Adrenal gland (tissue), 12 donors: ENCODE results near the gene HSDL1. TPM values are rescaled to one million over a fixed set of nuclear protein-coding genes. Genes with fewer than 3 reads are reported as not detected.
"Not testable (repeated sequence)": the region's sequence is repeated elsewhere in the genome, so short reads cannot be mapped to it uniquely, and the experiment has no call there.

Experiments used
- DNase-seq, 7 donors: peaks; one replicate each; pipeline ENCODE4 v3.0.0-alpha.2; 2019 to 2020
- H3K27ac ChIP-seq, 5 donors: fragments of 200-600 bp; sonication (generic) in 4 of 5; 1 replicate in 3 of 5; 2 replicates in 2 of 5; pipeline versions ENCODE4 v1.5.1 to v1.8.0; 2016 to 2020; ENCODE audit warnings: mild to moderate bottlenecking in 1 of 5
- H3K27me3 ChIP-seq: fragments of 200-600 bp; 2 replicates; pipeline ENCODE4 v1.8.0; 2021
- H3K36me3 ChIP-seq, 2 donors: fragments of 200-600 bp; replicated peaks in 1 of 2; 1 replicate in 1 of 2; 2 replicates in 1 of 2; pipeline versions ENCODE4 v1.5.1 to v1.8.0; 2018 to 2022
- H3K4me1 ChIP-seq, 2 donors: fragments of 200-600 bp; replicated peaks in 1 of 2; 1 replicate in 1 of 2; 2 replicates in 1 of 2; pipeline versions ENCODE4 v1.5.1 to v1.8.0; 2018 to 2021
- H3K4me3 ChIP-seq, 4 donors: fragments of 200-600 bp; sonication (generic) in 3 of 4; one replicate each; pipeline ENCODE4 v1.5.1; 2016 to 2018
- H3K9me3 ChIP-seq, 3 donors: fragments of 200-600 bp; sonication (generic) in 1 of 3; replicated peaks in 1 of 3; 1 replicate in 2 of 3; 2 replicates in 1 of 3; pipeline versions ENCODE4 v1.5.1 to v1.8.0; 2016 to 2021
- CTCF ChIP-seq, 6 experiments: fragments of 450-650 bp in 4 of 6; fragments of 200-600 bp in 2 of 6; sonication (generic) in 1 of 6; IDR thresholded peaks; 1 replicate in 5 of 6; 2 replicates in 1 of 6; pipeline versions ENCODE4 v1.5.1 to v1.8.0; 2016 to 2021; ENCODE audit warnings: antibody characterized with exemption in 6 of 6, mild to moderate bottlenecking in 2 of 6, moderate library complexity in 1 of 6
- POLR2A ChIP-seq, 2 donors: fragments of 450-650 bp; IDR thresholded peaks; one replicate each; pipeline ENCODE4 v1.6.1; 2017; ENCODE audit warnings: antibody characterized with exemption in 2 of 2, mild to moderate bottlenecking in 2 of 2, moderate library complexity in 1 of 2
- WGBS, 4 donors: extraction: QIAGEN DNeasy Blood & Tissue Kit in 2 of 4; methylation state at CpG; one replicate each; pipeline versions ENCODE4 v1.1.5 to v1.1.7; 2013 to 2017; 5-methylcytosine and 5-hydroxymethylcytosine counted together
- intact Hi-C, 2 donors: fragments of 100-400 bp; cut with DNase I; formaldehyde crosslinking; loops; one replicate each; pipeline versions ENCODE4 v1.14.1 to v1.15.0; 2022 to 2023
- polyA plus RNA-seq, 3 donors: library from polyadenylated mRNA; stranded (reverse); fragments of 200-250 nt in 2 of 3; fragments of 350-450 nt in 1 of 3; fragmentation: Illumina TruSeq in 1 of 3; extraction: RNeasy Lipid Tissue Mini Kit (QIAGEN cat#74804) in 1 of 3; gene quantifications; one replicate each; pipeline ENCODE4 v1.2.3, GENCODE V29; 2013 to 2014
- total RNA-seq, 9 donors: library from RNA; depleted of rRNA in 4 of 9; stranded (reverse); fragments of >200 nt in 4 of 9; fragments of 120-200 nt in 1 of 9; fragmentation: NEBNext Ultra II Directional in 1 of 9; extraction: Animal tissue kit (Norgen Biotek cat#: 25700) in 1 of 9; gene quantifications; one replicate each; pipeline versions ENCODE4 v1.1.0 to v1.2.4, GENCODE V29; 2013 to 2023
- donor health status: healthy with polysubstance abuse.
- donor health status: Bipolar disorder and iron deficiency.
- donor health status: DM: yes; HTN: yes; CAD: no.
- donor health status: DM: no; HTN: no; CAD: no.
- donor health status: DM: no; HTN: no; CAD: no.
- donor health status: DM: yes; HTN: yes; CAD: no.

The HSDL1 gene
- total and polyA plus RNA-seq, 12 donors: 18.8 to 122 (median 31.5) TPM

- Histone ChIP-seq H3K9me3 (no peaks in the 10 kb centered on the region), H3K36me3 (no peaks in the 10 kb centered on the region), H3K27me3 (no peaks in the 10 kb centered on the region), H3K27ac (peak overlapping the region; percentile 76 to 98 (median 92)), H3K4me3 (peak overlapping the region in 3 of 4 donors; percentile 73 to 98 (median 81)), H3K4me1 (peaks cover 4 to 15% of the 10 kb centered on the region in 2 donors)
- DNase-seq: peak in 6 of 7 donors; percentile 52 to 77 (median 64)
- intact Hi-C loops: no loop called here
- TF ChIP-seq POLR2A (IDR thresholded peaks at IDR 0.05): no peak
- peak in 2 of 6 experiments; percentile 53 to 63 for TF ChIP-seq CTCF (IDR thresholded peaks at IDR 0.05)
- 1 to 3% (median 2%) methylated on average over 31 to 57 of the region's 57 CpGs for WGBS, 4 donors
Observed at GRCh38 chr16:84115919-84116719, 28.9 kb downstream of the HSDL1 start.

GRCh38 chr16:84111949-84112348 lies 33.0 kb downstream of the HSDL1 start:
- H3K36me3 ChIP-seq, DNase-seq, H3K27ac ChIP-seq, H3K4me3 ChIP-seq, H3K9me3 ChIP-seq, intact Hi-C loops, H3K27me3 ChIP-seq: not testable (repeated sequence)
- WGBS, 4 donors: 94 to 97% (median 95%) methylated on average over 3 of the region's 3 CpGs
- peaks cover 13 to 34% of the 10 kb centered on the region in 2 donors for H3K4me1 ChIP-seq

GRCh38 chr16:84111525-84111924 lies 33.5 kb downstream of the HSDL1 start:
- no peaks in the 10 kb centered on the region for H3K9me3 ChIP-seq
- no peak overlapping the region for H3K4me3 ChIP-seq
- WGBS, 4 donors: 79 to 84% (median 81%) methylated on average over 3 of the region's 3 CpGs
- TF ChIP-seq POLR2A (IDR thresholded peaks at IDR 0.05): no peak
- H3K27me3 ChIP-seq: no peaks in the 10 kb centered on the region
- DNase-seq: no peak
- no peak overlapping the region for H3K27ac ChIP-seq
- peaks cover 17 to 36% of the 10 kb centered on the region in 2 donors for H3K4me1 ChIP-seq
- intact Hi-C loops: no loop called here
- H3K36me3 ChIP-seq: no peaks in the 10 kb centered on the region

- no peaks in the 10 kb centered on the region for H3K9me3 ChIP-seq
- peaks cover 15 to 31% of the 10 kb centered on the region in 2 donors for H3K4me1 ChIP-seq
- intact Hi-C loops: no loop called here
- TF ChIP-seq CTCF (IDR thresholded peaks at IDR 0.05) (no peak), POLR2A (IDR thresholded peaks at IDR 0.05) (no peak)
- no peaks in the 10 kb centered on the region for H3K36me3 ChIP-seq
- no peak overlapping the region for H3K4me3 ChIP-seq
- H3K27me3 ChIP-seq: no peaks in the 10 kb centered on the region
- peak overlapping the region in 1 of 5 donors; percentile 51 for H3K27ac ChIP-seq
- DNase-seq: no peak
- 81 to 88% (median 82%) methylated on average over 3 of the region's 3 CpGs for WGBS, 4 donors
Observed at GRCh38 chr16:84110527-84110926, 34.5 kb downstream of the HSDL1 start.

- peak overlapping the region in 4 of 5 donors; percentile 18 to 59 (median 41) for H3K27ac ChIP-seq
- 23 to 36% (median 31%) methylated on average over 6 of the region's 6 CpGs for WGBS, 4 donors
- DNase-seq: peak in 2 of 7 donors; percentile 23 to 49
Observed at GRCh38 chr16:84109598-84110335, 35.2 kb downstream of the HSDL1 start.

More at GRCh38 chr16:84109598-84110335, 35.2 kb downstream of the HSDL1 start:
- no peaks in the 10 kb centered on the region for H3K27me3 ChIP-seq
- intact Hi-C loops: no loop called here
- H3K4me3 ChIP-seq: no peak overlapping the region
- no peaks in the 10 kb centered on the region for H3K9me3 ChIP-seq
- H3K4me1 ChIP-seq: peaks cover 13 to 25% of the 10 kb centered on the region in 2 donors
- no peaks in the 10 kb centered on the region for H3K36me3 ChIP-seq
- TF ChIP-seq CTCF (IDR thresholded peaks at IDR 0.05) (no peak), POLR2A (IDR thresholded peaks at IDR 0.05) (peak in 1 of 2 donors; percentile 11)
